Measurements from ENCODE around the gene MIPOL1. TPM values are rescaled to one million over a fixed set of nuclear protein-coding genes. Genes with fewer than 3 reads are reported as not detected.

The MIPOL1 gene, protein sequence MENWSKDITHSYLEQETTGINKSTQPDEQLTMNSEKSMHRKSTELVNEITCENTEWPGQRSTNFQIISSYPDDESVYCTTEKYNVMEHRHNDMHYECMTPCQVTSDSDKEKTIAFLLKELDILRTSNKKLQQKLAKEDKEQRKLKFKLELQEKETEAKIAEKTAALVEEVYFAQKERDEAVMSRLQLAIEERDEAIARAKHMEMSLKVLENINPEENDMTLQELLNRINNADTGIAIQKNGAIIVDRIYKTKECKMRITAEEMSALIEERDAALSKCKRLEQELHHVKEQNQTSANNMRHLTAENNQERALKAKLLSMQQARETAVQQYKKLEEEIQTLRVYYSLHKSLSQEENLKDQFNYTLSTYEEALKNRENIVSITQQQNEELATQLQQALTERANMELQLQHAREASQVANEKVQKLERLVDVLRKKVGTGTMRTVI
- 8.0 and 10.4 TPM in 2 replicates for total RNA-seq

DNA sequence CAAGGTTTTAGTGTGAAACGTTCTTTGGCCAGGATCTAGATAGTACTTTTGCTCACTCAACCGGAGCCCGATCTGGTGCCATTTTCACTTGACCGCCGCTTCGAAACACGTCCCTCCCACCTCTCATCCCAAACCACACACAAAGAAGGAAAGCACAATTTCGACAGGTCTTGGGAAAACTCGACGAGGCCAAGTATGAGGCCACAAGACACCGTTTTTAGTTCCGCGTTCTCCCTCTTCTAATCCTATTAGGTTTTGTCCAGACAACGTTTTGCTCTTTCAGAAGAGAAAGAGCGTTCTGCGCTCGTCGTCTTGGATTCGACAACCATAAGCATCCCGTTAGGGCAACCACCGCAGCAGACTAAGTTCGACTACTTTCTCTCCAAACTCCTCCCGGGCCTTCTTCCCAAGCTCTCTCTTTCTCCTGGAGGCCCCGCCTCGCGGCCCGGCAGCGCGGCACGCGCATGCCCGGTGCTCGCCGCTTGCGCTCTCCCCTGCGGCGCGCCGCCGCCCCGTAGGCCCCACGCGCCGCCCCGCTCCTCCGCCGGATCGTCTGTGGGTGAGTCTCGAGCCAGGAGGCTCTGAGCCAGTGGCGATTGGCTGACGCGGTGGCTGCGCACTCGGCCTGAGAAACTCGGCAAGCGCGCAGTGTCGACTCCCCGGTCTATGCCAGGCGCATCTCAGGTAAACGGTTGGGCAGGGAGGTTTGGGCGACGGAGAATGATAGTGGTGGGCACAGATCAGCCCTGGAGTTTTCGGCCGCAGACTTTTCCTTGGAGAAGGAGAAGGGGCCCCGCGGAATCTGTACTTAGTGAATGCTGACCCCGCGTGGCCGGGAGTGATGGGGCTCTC, at the start of gene MIPOL1:
Gene MIPOL1 (plus strand): TSS at position 517 of the 852 bp plus-strand sequence. CDS start 49,952 bp downstream, outside the sequence.

DNA sequence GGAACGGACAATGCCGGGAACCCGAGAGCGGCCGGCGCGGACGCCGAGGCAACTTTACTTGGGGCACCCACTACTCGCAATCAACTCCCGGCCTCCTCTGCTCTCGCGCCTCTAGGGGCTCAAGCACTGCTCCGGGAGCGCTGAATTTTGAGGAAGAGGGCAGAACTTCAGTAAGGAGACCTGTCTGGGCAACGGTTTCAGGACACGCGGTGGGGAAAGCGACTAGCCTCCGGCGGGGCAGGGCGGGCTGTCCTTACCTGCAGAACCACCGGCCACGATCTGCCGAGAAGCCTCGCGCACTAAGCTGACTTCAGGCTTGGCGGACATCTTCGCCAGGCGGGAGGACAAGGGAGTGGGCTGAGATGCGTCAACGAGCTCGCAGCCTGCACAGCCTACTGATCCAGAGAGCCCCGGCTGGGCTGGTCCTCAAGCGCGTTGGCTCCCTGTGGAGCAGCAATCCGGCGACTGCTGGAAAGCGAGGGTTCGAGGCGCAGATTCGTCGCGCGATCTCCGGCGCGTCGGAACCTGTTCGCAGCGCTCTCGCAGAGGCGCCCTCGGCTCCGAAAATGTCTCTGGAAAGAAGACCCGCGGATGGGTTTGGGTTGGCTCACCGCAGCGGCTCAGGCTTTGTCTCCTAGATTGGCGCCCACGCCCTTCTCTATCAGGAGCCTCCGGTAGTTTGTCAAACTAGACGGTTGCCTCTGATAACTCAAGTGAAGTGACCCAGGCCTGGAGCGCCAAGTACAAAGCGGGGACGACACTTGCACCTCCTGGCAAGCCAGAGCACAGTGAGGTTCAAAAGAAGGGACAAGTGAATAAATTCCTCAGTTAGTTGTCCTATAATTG, 25.5 kb upstream of the MIPOL1 start, which contains the start of gene SLC25A21:
Gene SLC25A21 (minus strand): TSS at position 583 of the 846 bp plus-strand sequence.

DNA sequence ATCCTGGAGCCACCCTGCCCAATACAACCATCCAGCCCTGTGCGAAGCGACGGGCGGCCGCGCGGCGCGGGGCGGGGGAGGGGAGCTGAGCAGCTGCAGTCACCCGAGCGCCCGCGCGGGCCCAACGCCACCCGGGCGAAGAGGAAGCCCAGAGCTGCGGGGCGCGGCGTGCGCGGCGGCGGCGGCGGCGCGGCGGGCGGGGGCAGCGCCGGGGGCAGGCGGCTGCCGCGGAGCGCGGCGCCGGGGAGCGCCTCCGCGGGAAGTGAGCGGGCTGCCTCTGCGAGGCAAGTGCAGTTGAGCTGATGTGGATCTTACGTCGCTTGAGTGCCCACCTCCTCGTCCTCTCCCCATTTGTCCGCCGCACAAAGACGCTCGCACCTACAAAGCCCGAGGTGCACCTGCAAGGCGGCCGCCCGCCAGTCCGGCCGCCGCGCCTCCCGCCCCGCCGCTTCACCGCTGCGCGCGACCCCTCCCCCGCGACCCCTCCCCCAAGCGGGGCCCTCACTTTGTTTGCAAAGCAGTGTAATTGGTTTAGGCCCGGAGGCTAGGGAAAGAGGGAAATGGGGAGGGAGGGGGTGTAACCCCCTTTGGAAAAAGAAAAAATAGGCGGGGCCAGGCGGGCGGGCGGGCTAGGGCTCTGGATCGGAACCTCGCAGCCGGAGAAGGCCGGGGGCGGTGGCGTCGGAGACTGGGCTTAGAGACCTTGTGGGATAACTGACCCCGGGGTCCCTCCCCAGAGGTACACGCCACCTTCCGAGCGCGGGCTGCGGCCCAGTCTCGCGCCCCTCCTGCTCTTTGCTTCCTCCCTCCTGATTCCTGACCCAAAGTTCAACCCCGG, 397.5 kb downstream of the MIPOL1 start, which contains the start of the genes FOXA1 and TTC6:
Gene FOXA1 (minus strand): TSS at position 279 of the 838 bp plus-strand sequence. CDS start 277 bp downstream, at position 2.
Gene TTC6 (plus strand): TSS at position 659 of the 838 bp plus-strand sequence. CDS start 26,436 bp downstream, outside the sequence.

Other genes starting within 250 kb of the MIPOL1 start
- 0.57 and 1.2 TPM in 2 replicates for gene SLC25A21, start 25.3 kb upstream of the MIPOL1 start, total RNA-seq

All from smooth muscle cell of bladder (primary cell).